ENCODE data around the gene NTN4.

Gene NTN4

GRCh38 chr12:95613021-95613420 is 177.5 kb downstream of the NTN4 start:
- no peaks in the 10 kb centered on the region for H3K27me3 ChIP-seq (replicated peaks; ENCODE audit: control insufficient read depth, insufficient read depth, low read length)
- TF ChIP-seq CTCF (IDR thresholded peaks at IDR 0.05; ENCODE audit: insufficient read depth, low read length, poor library complexity, severe bottlenecking), result no peak

GRCh38 chr12:95611676-95612309 is 178.8 kb downstream of the NTN4 start:
- Histone ChIP-seq H3K27me3 (replicated peaks; ENCODE audit: control insufficient read depth, insufficient read depth, low read length) (no peaks in the 10 kb centered on the region; the same call in 1 of the 2 replicates), H3K4me3 (replicated peaks; ENCODE audit: low read depth, low read length) (no peak overlapping the region), H3K36me3 (ENCODE audit: control insufficient read depth, insufficient read depth, low read length) (no peaks in the 10 kb centered on the region)
- DNase-seq (ENCODE audit: extremely low read depth, insufficient read length), result no peak
- no peak for TF ChIP-seq CTCF (IDR thresholded peaks at IDR 0.05; ENCODE audit: insufficient read depth, low read length, poor library complexity, severe bottlenecking)

More at GRCh38 chr12:95613021-95613420, 177.5 kb downstream of the NTN4 start:
- H3K4me3 ChIP-seq (replicated peaks; ENCODE audit: low read depth, low read length), result no peak overlapping the region
- DNase-seq (ENCODE audit: extremely low read depth, insufficient read length), result no peak
- no peaks in the 10 kb centered on the region for H3K36me3 ChIP-seq (ENCODE audit: control insufficient read depth, insufficient read depth, low read length)

DNA sequence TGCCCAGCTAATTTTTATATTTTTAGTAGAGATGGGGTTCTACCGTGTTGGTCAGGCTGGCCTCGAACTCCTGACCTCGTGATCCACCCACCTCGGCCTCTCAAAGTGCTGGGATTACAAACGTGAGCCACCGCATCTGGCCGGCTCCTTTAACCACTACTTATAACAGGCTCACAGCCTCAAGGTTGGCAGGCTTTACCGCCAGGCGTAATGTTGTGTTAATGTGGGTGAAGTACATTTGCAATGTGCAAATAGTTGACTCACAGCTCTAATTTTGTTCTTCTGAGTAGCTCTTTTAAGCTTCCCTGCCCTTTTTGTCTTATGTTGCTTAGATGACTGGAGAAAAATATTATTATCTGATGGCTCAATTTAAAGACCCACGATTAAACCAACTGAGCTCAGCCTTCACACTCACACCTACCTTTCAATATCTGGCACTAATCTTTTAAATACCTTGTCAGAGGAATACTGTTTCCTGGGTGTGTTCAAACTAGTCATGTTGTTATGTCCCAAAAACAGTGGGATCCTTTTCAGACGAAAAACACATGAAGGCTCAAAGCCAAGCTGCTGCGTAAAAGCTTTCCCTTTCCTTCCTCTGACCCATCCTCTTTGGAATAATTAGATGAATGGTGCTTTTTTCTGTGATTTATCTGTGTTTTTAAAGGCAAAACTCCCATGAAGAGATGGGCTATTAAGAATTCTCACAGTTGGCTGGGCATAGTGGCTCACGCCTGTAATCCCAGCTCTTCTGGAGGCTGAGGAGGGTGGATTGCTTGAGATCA is 182.1 kb downstream of the NTN4 start:
- no peaks in the 10 kb centered on the region for H3K36me3 ChIP-seq (ENCODE audit: control insufficient read depth, insufficient read depth, low read length)
- no peak for DNase-seq (ENCODE audit: extremely low read depth, insufficient read length)
- no peak for TF ChIP-seq CTCF (IDR thresholded peaks at IDR 0.05; ENCODE audit: insufficient read depth, low read length, poor library complexity, severe bottlenecking)
- H3K27me3 ChIP-seq (replicated peaks; ENCODE audit: control insufficient read depth, insufficient read depth, low read length), result no peaks in the 10 kb centered on the region; the same call in 1 of the 2 replicates
- no peak overlapping the region for H3K4me3 ChIP-seq (replicated peaks; ENCODE audit: low read depth, low read length)
